HG03469 (cell line): ENCODE measurements around the gene TP53I11.

ENCODE experiments used
- ATAC-seq: cut with Tn5 transposase; IDR thresholded peaks from one replicate; pipeline ENCODE4 v1.9.1; 2021; ENCODE audit warnings: mild to moderate bottlenecking, moderate library complexity, moderate number of reproducible peaks; ENCODE audit not compliant: unreplicated experiment

TP53I11 gene

DNA sequence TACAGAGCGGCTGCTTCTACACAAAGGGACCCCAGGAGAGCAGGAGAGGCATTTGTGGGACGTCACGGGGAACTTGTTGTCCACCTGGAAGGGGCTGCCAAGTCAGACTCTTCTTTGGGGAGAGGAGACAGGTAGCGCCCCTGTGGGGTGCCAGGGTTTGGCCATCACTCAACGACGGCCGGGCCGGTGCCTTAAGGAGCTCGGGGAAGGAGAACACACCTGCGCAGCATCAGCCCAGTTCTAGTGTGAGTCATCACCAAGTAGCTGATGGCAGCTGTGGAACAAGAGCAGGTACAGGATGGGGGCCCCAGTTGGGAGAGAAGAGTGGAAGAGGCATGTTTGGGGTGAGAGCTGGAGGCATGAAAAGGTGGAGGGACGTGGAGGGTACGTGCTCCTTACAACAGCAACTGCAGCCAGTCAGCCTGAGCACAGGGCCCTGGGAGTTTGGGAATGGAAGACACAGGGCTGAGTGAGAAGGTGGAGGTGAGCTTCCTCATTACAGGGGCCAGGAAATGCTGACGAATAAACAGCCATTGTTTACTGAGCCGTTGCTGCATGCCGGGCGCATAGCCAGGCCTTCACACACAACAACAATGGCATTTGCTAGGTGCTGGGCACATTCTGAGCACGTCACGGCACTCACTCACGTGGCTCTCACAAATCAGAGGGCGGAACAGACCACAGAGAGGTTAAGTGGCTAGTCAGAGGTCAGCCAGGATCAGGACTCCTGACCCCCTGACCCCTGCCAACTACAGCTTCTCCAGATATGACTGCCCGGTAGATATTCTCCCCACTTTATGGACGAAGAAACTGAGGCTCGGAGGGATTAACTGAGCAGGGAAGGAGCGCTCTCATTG lies 29.1 kb upstream of the TP53I11 start:
- no peak for ATAC-seq

DNA sequence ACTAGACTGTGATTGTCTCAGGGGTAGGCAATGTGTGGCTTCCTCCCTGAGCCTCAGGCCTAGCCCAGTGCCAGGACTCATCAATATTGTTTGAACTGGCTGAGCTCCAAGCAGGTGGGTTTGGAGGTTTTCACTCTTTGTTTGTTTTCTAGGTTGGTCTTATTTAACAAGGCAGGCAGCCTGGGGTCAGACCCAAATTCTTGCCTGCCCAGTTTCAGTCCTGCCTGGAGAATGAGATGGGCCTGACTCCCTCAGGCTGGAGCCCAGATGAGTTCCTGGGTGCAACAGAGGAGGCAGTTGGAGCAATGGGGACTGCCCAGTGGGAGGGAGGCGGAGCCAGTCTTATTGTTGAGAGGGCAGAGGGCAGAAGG lies 28.3 kb upstream of the TP53I11 start:
- ATAC-seq = no peak

DNA sequence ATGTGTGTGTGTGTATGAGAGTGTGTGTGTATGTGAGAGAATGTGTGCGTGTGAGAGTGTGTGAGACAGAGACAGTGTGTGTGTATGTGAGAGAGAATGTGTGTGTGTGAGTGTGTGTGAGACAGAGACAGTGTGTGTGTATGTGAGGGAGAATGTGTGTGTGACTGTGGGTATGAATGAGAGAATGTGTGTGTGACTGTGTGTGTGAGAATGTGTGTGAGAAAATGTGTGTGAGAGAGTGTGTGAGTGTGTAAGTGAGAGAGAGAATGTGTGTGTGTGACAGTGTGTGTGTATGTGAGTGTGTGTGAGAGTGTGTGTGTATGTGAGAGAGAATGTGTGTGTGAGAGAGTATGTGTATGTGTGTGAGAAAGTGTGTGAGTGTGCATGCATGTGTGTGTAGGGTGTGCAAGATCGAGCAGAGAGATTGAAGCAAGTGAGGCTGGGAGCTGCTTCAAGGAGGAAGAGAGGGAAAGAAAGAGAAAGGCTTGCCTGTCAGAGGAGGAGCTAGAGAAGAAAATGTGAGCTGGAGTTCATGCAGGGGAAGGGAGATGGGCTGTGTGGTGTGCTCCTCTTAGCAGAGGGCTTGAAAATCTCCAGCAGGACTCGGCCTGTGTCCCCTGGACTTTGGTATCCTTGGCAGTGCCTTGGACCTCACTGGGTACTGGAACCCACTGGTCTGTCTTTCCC lies 27.7 kb upstream of the TP53I11 start:
- no peak for ATAC-seq

DNA sequence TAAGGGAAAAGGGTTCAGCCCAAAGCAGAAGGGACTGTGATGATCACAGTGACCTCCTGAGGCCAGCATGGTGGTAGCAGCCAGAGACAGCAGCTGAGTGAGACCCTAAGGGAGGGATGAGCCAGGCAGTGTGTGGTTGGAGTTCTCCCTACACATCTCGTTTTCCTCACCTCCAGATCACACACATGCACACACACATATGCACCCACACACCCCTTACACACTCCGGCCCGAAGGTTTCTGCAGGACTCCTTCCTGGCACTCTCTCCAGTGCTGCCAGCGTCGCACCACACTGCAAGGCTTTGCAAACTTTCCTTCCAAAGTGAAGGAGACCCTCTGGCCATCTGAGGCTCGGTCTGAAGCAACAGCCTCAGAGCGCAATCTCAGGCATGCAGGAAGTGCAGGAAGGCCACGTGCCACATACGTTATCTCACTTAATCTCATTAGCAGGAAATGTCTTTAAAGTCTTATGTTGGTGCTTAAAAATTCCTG lies 26.9 kb upstream of the TP53I11 start:
- no peak for ATAC-seq

DNA sequence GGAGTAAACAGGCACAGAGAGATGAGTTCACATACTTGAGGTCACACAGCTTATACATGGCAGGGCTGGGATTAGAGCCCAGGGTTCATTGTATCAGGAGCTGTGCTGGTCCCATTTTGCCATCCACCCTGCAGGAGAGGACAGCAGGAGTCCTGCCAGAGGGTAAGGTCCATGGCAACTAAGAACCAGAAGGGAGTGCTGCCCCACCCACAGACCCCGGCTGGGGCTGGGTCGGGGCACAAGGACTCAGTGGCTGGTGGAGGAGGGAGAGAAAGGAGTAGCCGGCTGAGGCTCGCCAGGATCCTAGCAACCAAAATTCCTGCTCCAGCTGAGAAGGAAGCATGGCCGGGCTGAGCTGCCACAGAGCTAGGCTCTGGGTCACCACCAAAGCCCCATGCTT lies 25.9 kb upstream of the TP53I11 start:
- ATAC-seq = no peak

DNA sequence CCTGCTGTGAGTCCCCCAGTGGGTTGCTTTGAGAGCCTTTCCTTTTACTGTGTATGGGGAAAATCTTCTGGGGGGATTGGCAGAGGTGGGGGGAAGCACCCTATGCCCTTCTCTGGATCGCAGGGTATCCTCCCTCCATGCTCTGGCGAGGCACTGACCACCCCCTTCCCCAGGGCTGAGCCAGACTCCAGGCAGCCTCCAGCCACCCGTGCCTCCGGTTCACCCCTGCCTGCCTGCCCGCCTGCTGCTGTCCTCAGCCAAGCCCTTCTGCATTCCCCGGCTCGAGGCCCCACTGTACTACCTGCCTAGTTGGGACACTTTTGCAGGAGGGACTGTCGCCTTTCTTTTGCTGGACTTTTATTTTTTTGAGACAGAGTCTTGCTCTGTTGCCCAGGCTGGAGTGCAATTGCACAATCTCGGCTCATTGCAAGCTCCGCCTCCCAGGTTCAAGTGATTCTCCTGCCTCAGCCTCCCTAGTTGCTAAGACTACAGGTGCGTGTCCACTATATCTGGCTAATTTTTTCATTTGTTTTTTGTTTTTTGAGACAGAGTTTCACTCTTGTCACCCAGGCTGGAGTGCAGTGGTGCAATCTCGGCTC lies 23.8 kb upstream of the TP53I11 start:
- ATAC-seq = no peak

DNA sequence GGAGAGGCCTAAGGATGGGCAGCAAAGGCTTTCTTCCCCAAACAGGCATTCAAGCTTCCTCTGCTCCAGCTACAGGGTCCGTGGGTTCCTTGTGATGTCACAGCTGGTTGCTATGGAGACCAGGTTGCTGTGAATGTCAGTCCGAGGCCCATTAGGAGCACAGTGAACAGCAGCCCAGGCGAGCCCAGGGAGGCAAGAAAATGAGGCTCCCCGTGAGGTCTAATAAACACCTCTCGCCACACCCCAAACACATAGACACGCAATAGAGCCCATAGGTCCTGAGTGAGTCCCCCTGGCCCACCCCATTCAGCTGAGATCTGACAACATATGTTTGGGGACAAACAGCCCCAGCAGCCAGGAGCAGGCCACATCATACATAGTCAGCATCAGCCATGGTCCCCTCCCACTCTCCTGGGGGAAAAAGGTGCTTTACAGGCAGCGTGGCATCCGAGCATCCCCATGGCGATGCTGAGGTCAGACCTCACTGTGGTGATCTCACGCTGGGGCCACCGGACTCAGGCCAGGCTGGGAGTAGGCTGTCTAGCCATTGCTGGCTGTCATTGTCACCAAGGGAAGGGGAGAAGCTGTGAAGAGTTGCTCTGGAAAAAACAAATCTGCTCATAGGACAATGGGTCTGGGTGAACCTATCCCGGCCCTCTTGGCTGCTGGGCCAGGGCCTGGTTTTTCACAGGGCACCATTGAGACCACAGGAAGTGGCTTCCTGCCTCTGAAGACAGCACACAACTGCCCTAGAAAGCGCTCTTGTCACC lies 23.1 kb upstream of the TP53I11 start:
- no peak for ATAC-seq

DNA sequence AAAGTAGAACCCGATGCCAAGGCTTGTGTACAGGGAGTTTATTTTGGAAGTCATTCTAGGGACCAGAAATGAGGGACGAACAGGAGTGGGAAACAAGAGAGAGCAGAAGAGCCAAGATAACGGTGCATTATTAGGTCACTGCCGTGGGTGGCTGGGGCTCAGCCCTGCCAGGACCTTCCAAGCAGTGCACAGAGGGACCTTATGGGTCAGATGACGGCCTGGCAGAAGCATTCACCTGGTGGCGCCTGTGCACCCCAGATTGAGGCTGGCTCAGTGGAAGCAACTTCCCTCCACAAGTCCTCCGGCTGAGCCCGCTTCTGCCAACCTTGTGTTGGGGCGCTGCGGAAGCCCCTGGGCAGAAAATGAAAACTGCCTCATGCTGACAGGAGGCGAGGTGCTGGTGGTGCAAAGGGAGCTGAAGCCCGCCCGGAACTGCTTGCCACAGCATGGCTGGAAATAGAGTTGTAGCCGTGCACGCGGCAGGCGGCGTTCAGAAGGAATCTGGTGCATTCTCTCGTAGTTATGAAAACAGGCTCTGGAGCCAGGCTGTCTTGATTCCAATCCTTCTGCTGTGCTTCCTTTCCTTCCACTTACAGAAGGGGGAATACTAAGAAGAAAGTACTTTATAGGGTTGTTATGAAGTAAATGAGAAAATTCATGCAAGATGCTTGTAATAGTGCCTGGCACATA lies 22.2 kb upstream of the TP53I11 start:
- ATAC-seq = no peak

DNA sequence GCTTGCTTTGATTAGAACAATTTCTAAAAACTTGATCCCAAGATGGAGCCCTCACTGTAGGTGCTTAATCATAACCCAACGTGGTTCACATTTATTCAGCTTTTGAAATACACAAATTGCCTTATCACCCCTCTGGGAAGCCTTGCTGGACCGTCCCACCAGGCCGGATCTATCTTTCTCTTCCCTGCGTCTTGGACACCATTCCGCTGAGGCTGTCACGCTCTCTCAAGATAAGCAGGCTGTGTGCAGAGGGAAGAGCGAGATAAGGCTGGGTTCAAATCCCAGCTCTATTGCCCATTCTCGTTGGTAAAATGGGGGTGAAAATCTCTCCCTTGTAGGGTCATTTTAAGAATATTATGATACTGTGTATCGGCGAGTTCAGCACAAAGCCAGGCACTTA lies 20.5 kb upstream of the TP53I11 start:
- ATAC-seq = no peak

DNA sequence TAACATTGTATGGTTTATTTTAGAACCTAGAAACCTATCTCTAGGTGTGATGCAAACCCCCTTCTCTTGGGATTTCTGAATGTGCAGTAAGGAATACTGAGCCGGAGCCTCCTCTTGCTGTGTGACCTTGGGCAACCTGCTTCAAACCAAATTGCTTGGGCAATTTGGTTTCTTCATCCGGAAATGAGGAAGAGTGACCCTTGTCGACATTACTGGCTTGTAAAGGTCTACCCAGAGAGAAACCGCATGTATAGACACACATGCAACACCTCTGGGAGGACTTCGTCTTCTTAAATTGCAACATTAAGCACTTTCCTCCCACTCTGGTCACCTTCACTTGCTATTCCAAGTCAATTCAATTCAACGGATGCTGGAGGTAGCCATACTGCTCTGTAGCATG lies 19.6 kb upstream of the TP53I11 start:
- no peak for ATAC-seq

DNA sequence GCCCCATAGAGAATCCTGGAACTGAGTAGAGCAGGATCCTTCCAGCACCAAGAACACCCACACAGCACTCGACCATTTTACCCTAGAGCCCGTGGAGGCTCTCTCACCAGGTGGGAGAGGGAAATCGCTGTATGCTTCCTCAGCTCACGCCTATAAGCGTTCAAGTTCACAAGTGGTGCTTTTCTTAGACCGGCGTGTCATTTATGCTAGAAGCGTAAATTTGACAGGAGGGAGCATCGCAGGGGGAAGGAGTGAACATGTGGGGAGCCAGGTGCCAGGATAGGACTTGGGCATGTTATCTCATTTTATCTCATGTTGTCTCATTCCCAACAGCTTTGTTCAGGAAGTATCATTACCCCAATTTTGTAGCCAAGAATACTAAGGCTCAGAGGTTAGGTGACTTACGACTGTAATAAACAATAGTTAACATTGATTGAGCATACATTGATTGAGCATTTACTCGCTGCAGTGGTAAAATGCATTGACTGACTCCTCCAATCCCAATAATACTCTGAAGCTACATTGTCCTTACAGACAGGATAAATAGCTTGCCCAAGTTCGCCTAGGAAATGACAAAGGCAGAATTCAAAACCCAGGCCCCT lies 19.1 kb upstream of the TP53I11 start:
- no peak for ATAC-seq

DNA sequence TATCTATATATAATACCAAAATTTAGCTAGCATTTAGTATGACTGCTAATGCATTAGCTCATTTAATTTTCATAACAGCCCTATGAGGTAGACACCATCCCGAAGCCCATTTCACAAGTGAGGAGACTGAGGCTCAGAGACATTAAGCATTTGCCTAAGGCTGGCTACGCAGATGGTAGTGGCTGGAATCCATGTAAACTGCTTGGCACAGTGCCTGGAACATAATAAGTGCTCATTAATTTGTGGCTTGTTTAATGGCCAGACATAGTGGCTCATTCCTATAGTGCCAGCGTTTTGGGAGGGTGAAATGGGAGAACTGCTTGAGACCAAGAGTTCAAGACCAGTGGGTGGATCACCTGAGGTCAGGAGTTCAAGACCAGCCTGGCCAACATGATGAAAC lies 17.8 kb upstream of the TP53I11 start:
- no peak for ATAC-seq

DNA sequence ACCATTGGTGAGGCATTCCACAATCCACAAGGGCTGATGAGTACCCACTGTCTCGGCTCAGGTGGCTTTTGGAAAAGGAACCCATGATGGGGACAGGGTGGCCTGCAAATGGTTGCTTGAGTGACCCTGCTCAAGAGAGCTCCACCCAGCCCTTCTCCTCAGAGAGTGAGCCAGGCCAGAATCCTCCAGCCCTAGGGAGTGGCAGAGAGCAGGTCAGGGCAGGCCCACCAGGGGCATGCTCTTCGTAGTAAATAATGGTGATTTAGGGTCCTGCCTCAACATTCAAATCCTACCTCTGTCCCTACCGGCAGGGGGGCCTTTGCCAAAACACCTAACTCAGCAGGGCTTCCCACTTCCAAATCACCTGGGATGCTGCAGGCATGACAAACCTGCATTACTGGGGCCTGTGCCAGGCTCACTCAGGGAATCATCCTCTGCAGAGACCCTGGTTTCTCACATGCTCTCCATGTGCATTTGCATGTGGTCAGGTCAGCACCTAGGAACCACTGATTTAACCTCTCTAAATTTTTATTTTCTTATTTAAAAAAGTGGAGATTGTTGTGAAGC lies 17.3 kb upstream of the TP53I11 start:
- ATAC-seq = no peak

DNA sequence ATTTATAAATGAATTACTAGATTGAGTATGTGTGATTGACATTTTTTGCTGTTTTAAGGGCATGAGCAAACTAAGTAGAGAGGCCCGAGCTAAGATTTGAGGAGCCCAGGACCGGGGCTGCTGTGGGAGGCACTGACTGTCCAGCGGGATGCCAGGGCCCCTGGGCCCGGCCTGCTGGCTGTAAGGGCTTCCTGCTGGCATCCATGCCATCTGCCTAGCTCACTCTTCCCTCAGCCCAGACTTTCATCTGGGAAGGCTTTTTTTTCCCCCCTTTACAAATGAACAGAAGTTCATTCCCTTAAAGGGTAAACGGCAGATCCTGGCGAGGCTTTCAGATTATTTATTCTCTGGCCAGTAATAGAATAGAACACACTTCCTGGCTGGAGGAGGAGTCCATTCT lies 16.0 kb upstream of the TP53I11 start:
- ATAC-seq = no peak

DNA sequence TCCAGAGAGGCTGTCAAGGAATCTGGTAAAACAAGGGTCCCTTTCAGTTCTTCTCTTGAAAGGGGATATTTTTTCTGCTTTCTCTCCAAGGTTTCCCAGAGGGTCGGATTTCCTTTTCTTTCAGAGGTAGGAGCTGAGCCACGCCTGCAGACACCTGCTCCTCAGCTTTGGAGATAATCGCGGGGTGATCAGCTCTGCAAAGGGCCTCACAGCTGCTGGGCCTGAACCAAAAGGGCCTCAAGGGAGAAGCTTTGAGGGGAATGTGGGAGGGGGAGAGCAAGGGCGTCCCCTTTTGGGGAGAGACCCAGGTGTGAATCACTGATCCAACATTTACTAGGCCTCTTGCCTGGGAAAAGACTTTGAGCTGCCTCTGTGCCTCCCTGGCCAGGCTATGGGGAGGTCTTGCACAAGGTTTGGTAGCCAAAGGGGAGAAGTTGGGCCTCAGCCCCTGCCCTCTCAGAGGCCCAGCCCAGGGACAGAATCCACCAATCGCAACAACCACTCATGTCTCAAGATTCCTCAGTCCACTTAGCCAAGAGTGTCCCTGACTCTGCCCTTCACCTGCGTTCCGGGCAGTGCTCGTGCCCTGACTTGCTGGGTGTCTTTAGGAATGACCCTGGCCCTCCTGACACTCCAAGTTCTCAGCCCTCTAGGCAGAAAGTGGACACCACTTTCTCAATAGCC lies 14.0 kb upstream of the TP53I11 start:
- no peak for ATAC-seq

DNA sequence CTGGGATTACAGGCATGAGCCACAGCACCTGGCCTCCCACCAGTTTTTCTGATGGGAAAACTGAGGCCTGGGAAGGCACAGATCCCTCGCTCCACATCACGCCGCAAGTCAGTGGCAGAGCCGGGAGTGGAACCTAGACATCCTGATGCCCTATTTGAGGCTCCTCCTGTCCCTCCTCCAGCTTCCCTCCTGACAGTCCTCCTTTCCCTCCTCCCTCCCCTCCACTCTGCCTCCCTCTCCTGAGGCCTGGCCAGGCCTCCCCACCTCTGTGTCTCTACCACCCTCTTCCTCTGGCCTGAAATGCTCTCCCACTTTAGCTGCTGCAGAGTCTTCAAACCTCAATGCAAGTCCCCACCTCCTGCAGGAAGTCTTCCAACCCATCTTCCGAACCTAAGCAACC lies 13.3 kb upstream of the TP53I11 start:
- no peak for ATAC-seq

DNA sequence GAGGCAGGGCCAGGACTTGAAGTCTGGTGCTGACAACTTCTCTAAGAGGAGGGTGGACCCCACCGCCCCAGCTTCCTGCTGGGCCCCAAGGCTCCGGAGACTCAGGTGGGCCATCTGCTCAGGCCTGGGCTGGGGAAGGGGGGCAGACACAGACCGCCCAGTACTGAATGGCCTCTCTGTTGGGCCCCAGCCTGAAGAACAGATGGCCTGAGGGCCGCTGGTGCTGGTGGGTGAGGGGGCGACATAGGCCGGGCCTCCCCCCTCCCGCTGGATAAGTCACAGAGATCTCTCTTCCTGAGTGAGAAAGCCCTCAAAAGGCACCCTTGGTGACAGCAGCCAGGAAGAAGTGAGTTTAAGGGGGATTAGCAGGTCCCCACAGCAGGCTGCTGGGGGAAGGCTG lies 12.5 kb upstream of the TP53I11 start:
- ATAC-seq = no peak

DNA sequence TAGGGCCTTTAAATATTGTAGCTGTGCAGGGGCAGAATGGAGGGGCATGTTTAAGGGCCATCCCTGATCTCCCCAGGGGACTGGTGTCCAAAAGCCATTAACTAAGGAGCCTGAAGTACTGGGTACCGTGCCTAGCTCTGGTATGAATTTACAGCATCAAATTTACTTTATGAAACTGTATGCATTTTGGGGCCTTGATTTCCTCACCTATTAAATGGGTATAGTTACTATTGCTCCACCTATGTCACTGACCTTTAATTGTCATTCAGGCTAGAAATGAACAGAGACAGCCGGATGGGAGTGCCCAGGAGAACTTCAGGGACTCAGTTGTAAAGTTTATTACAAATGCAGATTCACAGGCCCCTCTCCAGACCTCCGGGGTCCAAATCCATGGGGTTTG lies 11.8 kb upstream of the TP53I11 start:
- no peak for ATAC-seq

DNA sequence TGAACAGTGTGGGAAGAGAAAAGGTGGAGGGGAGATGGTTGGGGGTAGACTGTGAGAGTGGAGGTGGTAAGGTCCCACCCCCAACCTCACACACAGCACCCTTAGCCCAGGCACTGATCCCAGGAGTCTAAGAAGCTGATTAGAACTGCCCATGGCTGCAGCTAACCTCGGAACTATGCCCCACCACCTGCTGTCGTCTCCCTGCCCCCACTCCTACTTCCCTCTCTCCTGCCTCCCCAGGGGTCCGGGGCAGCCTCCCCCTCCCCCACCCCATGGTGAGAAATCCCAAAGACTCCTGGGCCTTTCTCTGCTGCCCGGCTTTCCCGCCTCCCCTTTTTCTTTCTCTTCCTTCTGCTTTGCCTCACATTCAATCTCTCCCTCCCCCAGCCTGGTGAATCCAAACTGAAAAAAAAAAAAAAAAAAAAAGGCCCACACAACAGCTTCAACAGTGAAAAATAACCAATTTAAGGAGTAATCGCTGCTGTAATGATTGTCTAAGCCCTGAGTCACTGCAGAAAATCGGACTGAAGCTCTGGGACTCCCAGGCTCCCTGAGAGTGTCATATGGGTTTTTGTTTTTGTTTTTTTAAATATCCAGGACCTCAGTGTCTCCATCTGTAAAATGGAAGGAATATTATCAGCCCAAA lies 9.6 kb upstream of the TP53I11 start:
- no peak for ATAC-seq
